ENCODE measurements around the gene ZNF629.

The ZNF629 gene

GRCh38 chr16:30748634-30749445 lies 38.2 kb downstream of the ZNF629 start:
- peak; percentile 26 for DNase-seq (ENCODE audit: low spot score)

- peak; percentile 98 for DNase-seq (ENCODE audit: low spot score)
These were observed 39.0 kb downstream of the ZNF629 start, which contains the start of gene PHKG2 for GRCh38 chr16:30747799-30748633. Gene PHKG2, plus strand, starts transcription at chr16:30748425. Its CDS starts 396 bp downstream, at chr16:30748821.

GRCh38 chr16:30747331-30747730 lies 39.7 kb downstream of the ZNF629 start:
- no peak for DNase-seq (ENCODE audit: low spot score)

GRCh38 chr16:30746638-30747175 lies 40.3 kb downstream of the ZNF629 start:
- DNase-seq (ENCODE audit: low spot score) = no peak

GRCh38 chr16:30745082-30745481 lies 41.9 kb downstream of the ZNF629 start:
- no peak for DNase-seq (ENCODE audit: low spot score)

- no peak for DNase-seq (ENCODE audit: low spot score)
These were observed 42.8 kb downstream of the ZNF629 start for GRCh38 chr16:30744183-30744582.

- DNase-seq (ENCODE audit: low spot score) = no peak
These were observed 43.3 kb downstream of the ZNF629 start for GRCh38 chr16:30743716-30744115.

- no peak for DNase-seq (ENCODE audit: low spot score)
These were observed 45.5 kb downstream of the ZNF629 start for GRCh38 chr16:30741461-30741914.

GRCh38 chr16:30740364-30741251 lies 46.4 kb downstream of the ZNF629 start:
- no peak for DNase-seq (ENCODE audit: low spot score)

- DNase-seq (ENCODE audit: low spot score) = no peak
These were observed 47.7 kb downstream of the ZNF629 start for GRCh38 chr16:30738984-30739951.

GRCh38 chr16:30737794-30738648 lies 49.0 kb downstream of the ZNF629 start:
- DNase-seq (ENCODE audit: low spot score) = no peak

- DNase-seq (ENCODE audit: low spot score) = no peak
These were observed 49.8 kb downstream of the ZNF629 start for GRCh38 chr16:30736995-30737793.

- DNase-seq (ENCODE audit: low spot score) = no peak
These were observed 55.6 kb downstream of the ZNF629 start for GRCh38 chr16:30731411-30731810.

- DNase-seq (ENCODE audit: low spot score) = no peak
These were observed 57.9 kb downstream of the ZNF629 start for GRCh38 chr16:30728899-30729672.
